OCI-LY1 (cell line): ENCODE results near the gene PAX2.

Experiments
- H2AFZ ChIP-seq: fragments of 200-600 bp; sonication (generic), shearing (Covaris generic); 2 replicates; pipeline ENCODE4 v1.6.0; 2014; ENCODE audit warnings: antibody characterized with exemption, mild to moderate bottlenecking, low read length
- H3F3A ChIP-seq: fragments of 200-600 bp; sonication (generic), shearing (Covaris generic); 2 replicates; pipeline ENCODE4 v1.6.0; 2014; ENCODE audit warnings: mild to moderate bottlenecking, antibody characterized with exemption, low read length, moderate library complexity; ENCODE audit not compliant: insufficient read depth
- H3K27ac ChIP-seq: fragments of 200-600 bp; sonication (generic); 2 replicates; pipeline ENCODE4 v1.5.1; 2014; ENCODE audit warnings: low read length, mixed run types, mild to moderate bottlenecking, low read depth; ENCODE audit not compliant: poor library complexity, severe bottlenecking
- H3K27me3 ChIP-seq: fragments of 200-600 bp; sonication (generic); 2 replicates; pipeline ENCODE4 v1.6.0; 2014; ENCODE audit warnings: antibody characterized with exemption, mild to moderate bottlenecking, low read length, moderate library complexity; ENCODE audit not compliant: insufficient read depth
- H3K36me3 ChIP-seq: fragments of 200-600 bp; sonication (generic); 2 replicates; pipeline ENCODE4 v1.6.1; 2014; ENCODE audit warnings: mild to moderate bottlenecking, antibody characterized with exemption, low read length, moderate library complexity, mixed read lengths; ENCODE audit not compliant: insufficient read depth
- H3K4me1 ChIP-seq: fragments of 200-600 bp; sonication (generic); 2 replicates; pipeline ENCODE4 v1.5.1; 2014; ENCODE audit warnings: mild to moderate bottlenecking, low read length, moderate library complexity; ENCODE audit not compliant: insufficient read depth, severe bottlenecking
- H3K4me2 ChIP-seq: fragments of 200-600 bp; sonication (generic), shearing (Covaris generic); 2 replicates; pipeline ENCODE4 v1.6.1; 2014; ENCODE audit warnings: low read length
- H3K4me3 ChIP-seq: fragments of 200-600 bp; sonication (generic); 2 replicates; pipeline ENCODE4 v1.5.1; 2014; ENCODE audit warnings: low read length, low read depth, mild to moderate bottlenecking, mixed read lengths; ENCODE audit not compliant: poor library complexity, severe bottlenecking
- H3K79me2 ChIP-seq: fragments of 200-600 bp; shearing (Covaris generic); 2 replicates; pipeline ENCODE4 v1.6.1; 2016; ENCODE audit warnings: mixed run types, low read length, mixed read lengths; ENCODE audit not compliant: insufficient read depth
- H3K9ac ChIP-seq: fragments of 200-600 bp; sonication (generic), shearing (Covaris generic); 2 replicates; pipeline ENCODE4 v1.6.1; 2014; ENCODE audit warnings: mild to moderate bottlenecking, low read length, mixed read lengths
- H3K9me2 ChIP-seq: fragments of 200-600 bp; sonication (generic), shearing (Covaris generic); 2 replicates; pipeline ENCODE4 v1.6.1; 2014; ENCODE audit warnings: low read depth, mild to moderate bottlenecking, low read length, mixed read lengths
- H3K9me3 ChIP-seq: fragments of 200-600 bp; shearing (Covaris generic); 2 replicates; pipeline ENCODE4 v1.6.1; 2014; ENCODE audit warnings: low read length, mixed read lengths
- H4K20me1 ChIP-seq: fragments of 200-600 bp; sonication (generic), shearing (Covaris generic); 2 replicates; pipeline ENCODE4 v1.6.0; 2016; ENCODE audit warnings: mild to moderate bottlenecking, low read length; ENCODE audit not compliant: insufficient read depth
- EZH2 ChIP-seq: fragments of 200-600 bp; sonication (generic), shearing (Covaris generic); IDR thresholded peaks from 2 replicates; pipeline ENCODE4 v1.8.0; 2017; ENCODE audit warnings: borderline replicate concordance, mixed run types, mild to moderate bottlenecking, antibody characterized with exemption, low read length, moderate library complexity, mixed read lengths
- TF ChIP-seq, protein P1 (sequence below): fragments of 200-600 bp; sonication (generic), shearing (Covaris generic); IDR thresholded peaks from 2 replicates; pipeline ENCODE4 v1.5.1; 2017; ENCODE audit warnings: mild to moderate bottlenecking, antibody characterized with exemption, low read length, moderate library complexity, mixed read lengths

The PAX2 gene

DNA sequence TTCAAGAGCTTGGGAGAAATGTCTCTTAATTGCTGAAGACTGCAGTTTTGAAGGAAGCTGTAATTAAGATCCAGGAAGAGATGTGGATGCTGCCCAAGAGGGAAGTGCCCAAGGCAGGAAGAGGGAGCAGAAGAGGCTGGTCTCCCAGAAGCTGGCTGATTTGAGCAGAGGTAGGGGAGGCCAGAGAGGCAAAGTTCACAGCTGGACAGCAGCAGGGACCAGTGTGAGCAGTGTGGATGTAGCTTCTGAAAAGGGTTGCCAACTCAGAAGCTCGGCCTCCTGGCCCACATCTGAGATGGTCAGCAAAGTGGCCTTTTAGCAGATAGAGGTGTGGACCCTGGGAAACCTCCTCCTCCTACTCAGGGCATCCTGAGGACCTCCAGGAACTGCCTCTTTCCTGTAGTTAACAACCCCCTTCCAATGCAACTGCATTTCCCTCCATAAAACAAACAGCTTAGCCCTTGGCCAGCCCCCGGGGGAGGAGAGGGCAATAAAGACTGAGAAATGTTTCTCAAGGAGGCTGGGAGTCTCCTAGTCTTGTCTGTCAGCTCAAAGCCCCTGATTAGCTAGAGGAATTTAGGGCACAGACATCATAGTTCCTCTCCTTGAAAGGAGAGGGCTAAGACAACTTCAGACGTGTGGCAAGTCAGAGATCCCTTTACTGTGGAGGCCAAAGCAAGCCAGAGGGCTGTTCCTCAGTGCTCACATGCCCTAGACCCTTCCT is 69.5 kb downstream of the PAX2 start:
- no peaks in the 10 kb centered on the region for H3K27me3 ChIP-seq

DNA sequence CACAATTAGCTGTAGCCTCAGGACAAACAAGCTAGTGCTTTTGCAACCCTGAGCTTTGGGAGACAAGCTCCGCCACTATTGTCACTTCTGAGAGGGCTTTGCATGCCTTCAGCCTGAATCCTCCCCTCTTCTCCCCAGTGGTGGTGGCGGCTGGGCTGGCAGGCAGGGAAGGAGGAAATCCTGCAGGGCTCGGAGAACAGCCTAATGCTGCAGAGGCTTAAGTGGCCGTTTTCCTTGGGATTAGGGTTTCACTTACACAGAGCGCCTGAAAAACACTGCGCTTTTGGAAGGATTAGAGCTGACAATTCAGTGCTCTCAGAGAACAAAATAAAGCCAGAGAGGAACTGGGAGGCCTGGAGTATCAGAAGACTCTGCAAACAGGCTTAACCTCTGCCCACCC is 71.3 kb downstream of the PAX2 start:
- Histone ChIP-seq H3K9me3 (no peaks in the 10 kb centered on the region), H4K20me1 (no peaks in the 10 kb centered on the region), H3K4me1 (no peaks in the 10 kb centered on the region), H3F3A (no peaks in the 10 kb centered on the region), H3K79me2 (no peaks in the 10 kb centered on the region), H2AFZ (no peak overlapping the region), H3K9me2 (no peaks in the 10 kb centered on the region), H3K9ac (no peak overlapping the region), H3K4me2 (no peak overlapping the region), H3K36me3 (no peaks in the 10 kb centered on the region), H3K27ac (no peak overlapping the region), H3K4me3 (no peak overlapping the region), H3K27me3 (no peaks in the 10 kb centered on the region)
- no peak for TF ChIP-seq EZH2
- TF ChIP-seq, protein P1, sequence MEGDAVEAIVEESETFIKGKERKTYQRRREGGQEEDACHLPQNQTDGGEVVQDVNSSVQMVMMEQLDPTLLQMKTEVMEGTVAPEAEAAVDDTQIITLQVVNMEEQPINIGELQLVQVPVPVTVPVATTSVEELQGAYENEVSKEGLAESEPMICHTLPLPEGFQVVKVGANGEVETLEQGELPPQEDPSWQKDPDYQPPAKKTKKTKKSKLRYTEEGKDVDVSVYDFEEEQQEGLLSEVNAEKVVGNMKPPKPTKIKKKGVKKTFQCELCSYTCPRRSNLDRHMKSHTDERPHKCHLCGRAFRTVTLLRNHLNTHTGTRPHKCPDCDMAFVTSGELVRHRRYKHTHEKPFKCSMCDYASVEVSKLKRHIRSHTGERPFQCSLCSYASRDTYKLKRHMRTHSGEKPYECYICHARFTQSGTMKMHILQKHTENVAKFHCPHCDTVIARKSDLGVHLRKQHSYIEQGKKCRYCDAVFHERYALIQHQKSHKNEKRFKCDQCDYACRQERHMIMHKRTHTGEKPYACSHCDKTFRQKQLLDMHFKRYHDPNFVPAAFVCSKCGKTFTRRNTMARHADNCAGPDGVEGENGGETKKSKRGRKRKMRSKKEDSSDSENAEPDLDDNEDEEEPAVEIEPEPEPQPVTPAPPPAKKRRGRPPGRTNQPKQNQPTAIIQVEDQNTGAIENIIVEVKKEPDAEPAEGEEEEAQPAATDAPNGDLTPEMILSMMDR: no peak

More for the DNA sequence above, 69.5 kb downstream of the PAX2 start:
- Histone ChIP-seq H3K9me3 (no peaks in the 10 kb centered on the region), H3K4me2 (no peak overlapping the region), H3K4me3 (no peak overlapping the region), H2AFZ (no peak overlapping the region), H3K36me3 (no peaks in the 10 kb centered on the region), H3K4me1 (no peaks in the 10 kb centered on the region), H3K9ac (no peak overlapping the region), H3F3A (no peaks in the 10 kb centered on the region), H3K27ac (no peak overlapping the region), H3K79me2 (no peaks in the 10 kb centered on the region), H4K20me1 (no peaks in the 10 kb centered on the region), H3K9me2 (no peaks in the 10 kb centered on the region)
- no peak for TF ChIP-seq EZH2
- TF ChIP-seq, protein P1: no peak

DNA sequence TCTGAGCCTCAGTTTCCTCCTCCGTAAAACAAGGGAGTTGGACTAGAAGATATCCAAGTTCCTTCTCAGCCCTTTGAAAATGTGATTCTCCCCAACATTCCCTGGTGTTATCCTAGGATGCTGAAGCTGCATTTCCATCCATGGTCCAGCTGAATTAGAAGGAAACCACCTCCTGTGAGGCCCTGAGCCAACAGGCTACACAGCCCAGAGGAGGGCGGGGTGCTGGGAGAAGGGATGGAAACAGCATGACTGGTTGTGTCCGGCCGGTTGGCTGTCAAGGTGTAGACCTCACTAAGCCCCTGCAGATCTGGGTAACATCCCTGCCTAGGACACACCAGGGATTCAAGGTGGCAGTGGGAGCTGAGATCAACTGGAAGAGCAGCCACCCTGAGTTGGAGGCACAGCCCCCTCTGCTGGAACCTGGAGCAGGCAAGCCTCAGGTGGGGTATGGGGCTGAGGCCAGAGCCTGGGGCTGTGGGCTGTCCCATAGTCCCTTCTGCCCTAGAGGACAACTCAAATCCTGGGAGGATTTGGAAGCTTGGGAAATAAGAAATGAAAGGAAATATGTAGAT is 72.0 kb downstream of the PAX2 start:
- Histone ChIP-seq H3K4me3 (no peak overlapping the region), H3K79me2 (no peaks in the 10 kb centered on the region), H3K36me3 (no peaks in the 10 kb centered on the region), H3K27me3 (no peaks in the 10 kb centered on the region), H3K9me2 (no peaks in the 10 kb centered on the region), H3F3A (no peaks in the 10 kb centered on the region), H3K9ac (no peak overlapping the region), H4K20me1 (no peaks in the 10 kb centered on the region), H2AFZ (no peak overlapping the region), H3K4me1 (no peaks in the 10 kb centered on the region), H3K4me2 (no peak overlapping the region), H3K27ac (no peak overlapping the region), H3K9me3 (no peaks in the 10 kb centered on the region)
- no peak for TF ChIP-seq EZH2
- TF ChIP-seq, protein P1: no peak
